ENCODE results near the gene CYP27C1.

CYP27C1 gene

GRCh38 chr2:127205218-127206125, 14.6 kb downstream of the CYP27C1 start:
- no peak overlapping the region for H3K4me3 ChIP-seq (ENCODE audit: extremely low read depth, insufficient read depth, low read length, poor library complexity, severe bottlenecking)
- peaks cover 17% of the 10 kb centered on the region for H3K36me3 ChIP-seq (ENCODE audit: control insufficient read depth, insufficient read depth, low read length)
- peaks cover 15% of the 10 kb centered on the region for H3K4me1 ChIP-seq (ENCODE audit: control insufficient read depth, insufficient read depth, low read length, poor library complexity, severe bottlenecking)
- 83 to 90% methylated on average over 28 to 33 of the region's 35 CpGs for WGBS, 2 experiments (ENCODE audit: insufficient coverage in 2 of 2)
- H3K27ac ChIP-seq (ENCODE audit: low read depth, low read length, severe bottlenecking): no peak overlapping the region
- H3K9me3 ChIP-seq (ENCODE audit: control insufficient read depth, low read length): no peaks in the 10 kb centered on the region

DNA sequence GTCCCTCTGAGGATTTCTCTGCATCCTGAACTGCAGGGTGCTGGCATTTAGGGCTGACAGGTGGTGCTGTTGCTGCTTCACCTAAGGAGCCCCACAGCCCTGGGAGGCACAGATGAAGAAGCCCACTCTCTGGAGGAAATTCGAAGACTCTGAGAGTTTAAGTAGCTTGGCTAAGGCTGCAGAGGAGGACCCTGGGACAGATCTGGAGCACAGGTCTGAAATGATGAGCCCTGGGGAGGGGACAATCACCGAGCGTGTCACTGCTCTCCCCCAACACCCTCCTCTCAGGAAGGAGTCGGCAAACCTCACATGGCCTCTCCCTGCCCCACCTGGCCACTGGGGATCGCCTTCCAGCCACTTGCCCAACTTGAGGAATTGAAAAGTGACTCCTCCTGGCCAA, 18.6 kb downstream of the CYP27C1 start:
- Histone ChIP-seq H3K9me3 (ENCODE audit: control insufficient read depth, low read length) (peaks cover 6% of the 10 kb centered on the region), H3K36me3 (ENCODE audit: control insufficient read depth, insufficient read depth, low read length) (peaks cover 49% of the 10 kb centered on the region), H3K4me3 (ENCODE audit: extremely low read depth, insufficient read depth, low read length, poor library complexity, severe bottlenecking) (no peak overlapping the region), H3K27ac (ENCODE audit: low read depth, low read length, severe bottlenecking) (no peak overlapping the region), H3K4me1 (ENCODE audit: control insufficient read depth, insufficient read depth, low read length, poor library complexity, severe bottlenecking) (no peaks in the 10 kb centered on the region)
- WGBS, 2 experiments (ENCODE audit: insufficient coverage in 2 of 2): 77 to 80% methylated on average over 2 to 5 of the region's 5 CpGs

DNA sequence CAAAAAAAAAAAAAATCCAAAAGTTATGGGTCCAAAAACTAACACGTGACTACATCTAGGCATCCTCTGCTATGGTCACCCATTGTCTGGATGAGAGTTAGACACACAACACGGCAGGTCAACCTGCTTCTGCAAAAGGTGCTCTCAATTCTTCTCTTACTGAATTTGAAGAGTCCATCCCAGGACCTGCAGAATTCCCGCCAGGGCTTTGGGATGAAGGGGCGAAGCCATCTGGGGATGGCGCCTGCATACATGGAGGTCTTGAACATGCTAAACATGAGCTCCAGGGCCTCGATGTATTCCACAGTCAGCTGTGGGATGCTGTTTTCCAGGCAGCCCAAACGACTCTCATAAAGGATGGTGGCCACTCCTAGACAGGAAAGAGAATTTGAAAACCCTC, 19.1 kb downstream of the CYP27C1 start:
- no peak overlapping the region for H3K27ac ChIP-seq (ENCODE audit: low read depth, low read length, severe bottlenecking)
- H3K9me3 ChIP-seq (ENCODE audit: control insufficient read depth, low read length): peaks cover 6% of the 10 kb centered on the region
- H3K4me3 ChIP-seq (ENCODE audit: extremely low read depth, insufficient read depth, low read length, poor library complexity, severe bottlenecking): no peak overlapping the region
- peaks cover 49% of the 10 kb centered on the region for H3K36me3 ChIP-seq (ENCODE audit: control insufficient read depth, insufficient read depth, low read length)
- H3K4me1 ChIP-seq (ENCODE audit: control insufficient read depth, insufficient read depth, low read length, poor library complexity, severe bottlenecking): no peaks in the 10 kb centered on the region
- WGBS, 2 experiments (ENCODE audit: insufficient coverage in 2 of 2): 87 to 95% methylated on average over 7 of the region's 7 CpGs

DNA sequence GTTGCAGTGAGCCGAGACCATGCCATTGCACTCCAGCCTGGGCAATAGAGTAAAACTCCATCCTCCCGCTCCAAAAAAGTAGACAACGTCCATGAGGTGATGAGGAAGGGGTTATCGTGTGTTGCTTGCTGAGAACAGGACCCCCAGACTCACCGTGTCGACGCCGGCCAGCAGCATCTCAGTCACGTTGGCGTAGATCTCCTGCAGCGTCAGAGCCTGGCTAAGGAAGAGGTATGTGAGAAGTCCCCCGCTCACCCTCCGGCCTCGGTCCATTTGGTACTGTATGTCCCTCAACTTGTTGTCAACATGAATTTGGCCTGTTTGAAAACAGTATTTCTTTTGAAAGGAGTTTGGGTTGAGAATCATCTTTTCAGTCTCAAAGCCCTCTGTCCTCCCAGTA, 20.9 kb downstream of the CYP27C1 start:
- 93 to 99% methylated on average over 14 of the region's 14 CpGs for WGBS, 2 experiments (ENCODE audit: insufficient coverage in 2 of 2)

GRCh38 chr2:127197475-127198385, 22.4 kb downstream of the CYP27C1 start:
- WGBS, 2 experiments (ENCODE audit: insufficient coverage in 2 of 2): 82 to 87% methylated on average over 14 to 16 of the region's 19 CpGs
- Histone ChIP-seq H3K36me3 (ENCODE audit: control insufficient read depth, insufficient read depth, low read length) (peaks cover 62% of the 10 kb centered on the region), H3K4me3 (ENCODE audit: extremely low read depth, insufficient read depth, low read length, poor library complexity, severe bottlenecking) (no peak overlapping the region), H3K9me3 (ENCODE audit: control insufficient read depth, low read length) (peaks cover 6% of the 10 kb centered on the region), H3K4me1 (ENCODE audit: control insufficient read depth, insufficient read depth, low read length, poor library complexity, severe bottlenecking) (peaks cover 7% of the 10 kb centered on the region), H3K27ac (ENCODE audit: low read depth, low read length, severe bottlenecking) (no peak overlapping the region)

More for the DNA sequence above, 20.9 kb downstream of the CYP27C1 start:
- no peak overlapping the region for H3K27ac ChIP-seq (ENCODE audit: low read depth, low read length, severe bottlenecking)
- no peak overlapping the region for H3K4me3 ChIP-seq (ENCODE audit: extremely low read depth, insufficient read depth, low read length, poor library complexity, severe bottlenecking)
- peaks cover 57% of the 10 kb centered on the region for H3K36me3 ChIP-seq (ENCODE audit: control insufficient read depth, insufficient read depth, low read length)
- peaks cover 6% of the 10 kb centered on the region for H3K9me3 ChIP-seq (ENCODE audit: control insufficient read depth, low read length)
- peaks cover under 1% of the 10 kb centered on the region for H3K4me1 ChIP-seq (ENCODE audit: control insufficient read depth, insufficient read depth, low read length, poor library complexity, severe bottlenecking)

- no peak overlapping the region for H3K27ac ChIP-seq (ENCODE audit: low read depth, low read length, severe bottlenecking)
- no peak overlapping the region for H3K4me3 ChIP-seq (ENCODE audit: extremely low read depth, insufficient read depth, low read length, poor library complexity, severe bottlenecking)
- H3K36me3 ChIP-seq (ENCODE audit: control insufficient read depth, insufficient read depth, low read length): peaks cover 68% of the 10 kb centered on the region
- 63 to 100% methylated on average over 1 to 2 of the region's 4 CpGs for whole genome bisulfite sequencing, 2 experiments (ENCODE audit: insufficient coverage in 2 of 2)
- H3K9me3 ChIP-seq (ENCODE audit: control insufficient read depth, low read length): peaks cover 6% of the 10 kb centered on the region
- H3K4me1 ChIP-seq (ENCODE audit: control insufficient read depth, insufficient read depth, low read length, poor library complexity, severe bottlenecking): peaks cover 7% of the 10 kb centered on the region
Observed at GRCh38 chr2:127196998-127197397, 23.1 kb downstream of the CYP27C1 start.

DNA sequence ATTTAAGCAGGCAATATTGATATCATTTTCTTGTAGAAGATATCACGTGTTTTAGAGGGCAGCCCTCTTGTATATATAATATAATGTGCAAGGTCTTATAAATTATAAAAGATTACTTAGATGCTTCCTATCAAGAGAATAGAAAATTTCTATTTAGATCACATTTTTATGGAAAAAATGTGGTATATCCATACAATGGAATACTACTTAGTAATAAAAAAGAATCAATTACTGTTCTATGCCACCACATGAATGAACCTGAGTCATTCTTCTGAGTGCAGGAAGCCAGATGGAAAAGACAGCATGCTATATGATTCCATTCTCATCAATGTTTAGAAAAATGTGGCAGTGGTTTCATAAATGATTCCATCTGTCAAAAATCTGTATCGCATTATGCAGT, 23.6 kb downstream of the CYP27C1 start:
- Histone ChIP-seq H3K4me3 (ENCODE audit: extremely low read depth, insufficient read depth, low read length, poor library complexity, severe bottlenecking) (no peak overlapping the region), H3K9me3 (ENCODE audit: control insufficient read depth, low read length) (peaks cover 6% of the 10 kb centered on the region), H3K4me1 (ENCODE audit: control insufficient read depth, insufficient read depth, low read length, poor library complexity, severe bottlenecking) (peaks cover 7% of the 10 kb centered on the region), H3K36me3 (ENCODE audit: control insufficient read depth, insufficient read depth, low read length) (peaks cover 71% of the 10 kb centered on the region), H3K27ac (ENCODE audit: low read depth, low read length, severe bottlenecking) (no peak overlapping the region)
- no CpG with 5 or more reads among the region's 2 CpGs for WGBS, 2 experiments (ENCODE audit: insufficient coverage in 2 of 2)

DNA sequence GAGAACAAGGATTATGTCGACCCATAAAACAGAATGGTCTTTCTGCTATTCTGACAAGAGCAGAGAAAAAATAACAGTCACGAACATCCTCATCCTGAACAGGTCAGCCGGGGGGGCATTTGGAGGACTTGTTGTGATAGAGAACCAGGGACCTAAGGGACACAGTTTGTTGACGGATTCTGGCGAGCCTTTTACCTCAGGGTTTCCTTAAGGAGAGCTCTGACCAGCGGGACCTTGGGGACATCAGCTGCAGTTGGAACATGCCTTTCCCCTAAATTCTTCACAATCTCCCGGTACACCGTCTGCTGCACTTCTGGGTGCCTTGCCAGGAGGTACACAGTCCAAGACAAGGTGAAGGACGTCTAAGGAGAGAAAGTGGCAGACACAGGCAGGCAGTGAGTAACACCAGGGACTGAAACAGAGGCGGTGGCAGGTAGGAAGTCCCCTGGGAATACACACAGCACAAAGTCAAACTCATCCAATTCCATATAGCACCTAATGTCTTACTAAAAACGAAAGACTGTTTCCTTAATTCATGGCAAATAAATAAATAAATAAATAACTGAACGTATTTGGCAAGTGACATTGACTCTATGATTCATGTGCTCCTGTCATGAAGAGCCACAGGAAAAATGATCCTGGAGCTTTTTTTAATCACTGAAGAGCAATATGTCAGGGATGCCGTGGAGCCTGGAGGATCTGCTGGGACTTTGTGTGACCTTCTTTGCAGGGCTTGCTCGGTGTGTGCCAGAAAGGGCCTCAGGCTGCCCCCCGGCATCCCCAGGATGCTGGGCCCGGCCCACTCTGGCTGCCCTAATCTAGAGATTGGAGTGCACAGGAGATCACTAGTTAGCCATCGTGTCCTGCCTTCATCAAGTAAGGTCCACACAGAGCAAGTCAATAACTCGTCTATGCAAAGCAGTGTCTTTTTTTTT, 24.7 kb downstream of the CYP27C1 start:
- Histone ChIP-seq H3K4me3 (ENCODE audit: extremely low read depth, insufficient read depth, low read length, poor library complexity, severe bottlenecking) (no peak overlapping the region), H3K36me3 (ENCODE audit: control insufficient read depth, insufficient read depth, low read length) (peaks cover 69% of the 10 kb centered on the region), H3K9me3 (ENCODE audit: control insufficient read depth, low read length) (peaks cover 6% of the 10 kb centered on the region), H3K27ac (ENCODE audit: low read depth, low read length, severe bottlenecking) (no peak overlapping the region), H3K4me1 (ENCODE audit: control insufficient read depth, insufficient read depth, low read length, poor library complexity, severe bottlenecking) (peaks cover 7% of the 10 kb centered on the region)
- WGBS, 2 experiments (ENCODE audit: insufficient coverage in 2 of 2): 95 to 96% methylated on average over 16 to 17 of the region's 18 CpGs

- H3K9me3 ChIP-seq (ENCODE audit: control insufficient read depth, low read length): peaks cover 11% of the 10 kb centered on the region
- H3K4me3 ChIP-seq (ENCODE audit: extremely low read depth, insufficient read depth, low read length, poor library complexity, severe bottlenecking): no peak overlapping the region
- no peak overlapping the region for H3K27ac ChIP-seq (ENCODE audit: low read depth, low read length, severe bottlenecking)
- 77 to 87% methylated on average over 4 to 5 of the region's 6 CpGs for WGBS, 2 experiments (ENCODE audit: insufficient coverage in 2 of 2)
- peaks cover 72% of the 10 kb centered on the region for H3K36me3 ChIP-seq (ENCODE audit: control insufficient read depth, insufficient read depth, low read length)
- peaks cover 7% of the 10 kb centered on the region for H3K4me1 ChIP-seq (ENCODE audit: control insufficient read depth, insufficient read depth, low read length, poor library complexity, severe bottlenecking)
Observed at GRCh38 chr2:127194447-127194846, 25.7 kb downstream of the CYP27C1 start.

GRCh38 chr2:127193967-127194280, 26.2 kb downstream of the CYP27C1 start:
- 71% methylated on average over 4 of the region's 5 CpGs; no CpG with 5 or more reads in 1 of the 2 experiments for WGBS, 2 experiments (ENCODE audit: insufficient coverage in 2 of 2)
- Histone ChIP-seq H3K4me1 (ENCODE audit: control insufficient read depth, insufficient read depth, low read length, poor library complexity, severe bottlenecking) (peaks cover 7% of the 10 kb centered on the region), H3K27ac (ENCODE audit: low read depth, low read length, severe bottlenecking) (no peak overlapping the region), H3K36me3 (ENCODE audit: control insufficient read depth, insufficient read depth, low read length) (peaks cover 67% of the 10 kb centered on the region), H3K4me3 (ENCODE audit: extremely low read depth, insufficient read depth, low read length, poor library complexity, severe bottlenecking) (no peak overlapping the region), H3K9me3 (ENCODE audit: control insufficient read depth, low read length) (peaks cover 11% of the 10 kb centered on the region)

Data from mesodermal cell (in vitro differentiated cells).